GM19099 (cell line): ENCODE results near the gene HDAC8.

Experiments used
- POLR2A ChIP-seq: IDR thresholded peaks from 3 replicates; pipeline ENCODE4 v1.6.1; 2011; ENCODE audit warnings: low read depth; ENCODE audit not compliant: insufficient read length; ENCODE audit errors: extremely low read depth

HDAC8 gene

GRCh38 chrX:72540318-72540717 is 32.3 kb downstream of the HDAC8 start:
- TF ChIP-seq POLR2A: no peak

- no peak for TF ChIP-seq POLR2A
These were observed 32.8 kb downstream of the HDAC8 start for GRCh38 chrX:72539822-72540221.

GRCh38 chrX:72536542-72536941 is 36.1 kb downstream of the HDAC8 start:
- TF ChIP-seq POLR2A: no peak

- TF ChIP-seq POLR2A: no peak
These were observed 40.3 kb downstream of the HDAC8 start for GRCh38 chrX:72532366-72532765.

- no peak for TF ChIP-seq POLR2A
These were observed 45.8 kb downstream of the HDAC8 start for GRCh38 chrX:72526534-72527508.

- no peak for TF ChIP-seq POLR2A
These were observed 73.9 kb downstream of the HDAC8 start for GRCh38 chrX:72498782-72499181.

GRCh38 chrX:72495046-72495445 is 77.6 kb downstream of the HDAC8 start:
- TF ChIP-seq POLR2A: no peak

- TF ChIP-seq POLR2A: no peak
These were observed 80.1 kb downstream of the HDAC8 start for GRCh38 chrX:72492499-72492898.

GRCh38 chrX:72487661-72488060 is 85.0 kb downstream of the HDAC8 start:
- TF ChIP-seq POLR2A: no peak

- no peak for TF ChIP-seq POLR2A
These were observed 93.0 kb downstream of the HDAC8 start for GRCh38 chrX:72479324-72480274.

- no peak for TF ChIP-seq POLR2A
These were observed 93.8 kb downstream of the HDAC8 start for GRCh38 chrX:72478853-72479252.

- TF ChIP-seq POLR2A: no peak
These were observed 94.3 kb downstream of the HDAC8 start for GRCh38 chrX:72478351-72478750.

GRCh38 chrX:72477781-72478181 is 94.9 kb downstream of the HDAC8 start:
- no peak for TF ChIP-seq POLR2A

- TF ChIP-seq POLR2A: no peak
These were observed 95.3 kb downstream of the HDAC8 start for GRCh38 chrX:72477376-72477775.

- no peak for TF ChIP-seq POLR2A
These were observed 96.5 kb downstream of the HDAC8 start for GRCh38 chrX:72475952-72476668.
